GM12878 (cell line): ENCODE data around the gene POU2AF2. TPM values are rescaled to one million over a fixed set of nuclear protein-coding genes. Genes with fewer than 3 reads are reported as not detected.

Source experiments
- ATAC-seq: fragments of 200-7000 bp; cut with Tn5 transposase; 3 replicates; pipeline ENCODE4 v1.9.1; 2020; ENCODE audit warnings: mild to moderate bottlenecking, moderate library complexity
- BruUV-seq: library from RNA; stranded (reverse); fragments of 400-500 nt; replicated peaks from 2 replicates; lab custom pipeline; 2021; lab: Mats Ljungman, UMichigan
- CTCF ChIA-PET: fragments of 300-600 bp; sonication (Branson Sonifier 250); formaldehyde crosslinking; extraction: SDS; loops from one replicate; lab custom pipeline; 2021; ENCODE audit warnings: inconsistent platforms; lab: Yijun Ruan, JAX
- POLR2A ChIA-PET: fragments of 350-600 bp; formaldehyde crosslinking; extraction: SDS; loops from one replicate; lab custom pipeline; 2021; ENCODE audit warnings: inconsistent platforms; lab: Charles Lee
- RAD21 ChIA-PET: fragments of 300-600 bp; sonication (Branson Sonifier 250); formaldehyde crosslinking; loops from one replicate; lab custom pipeline; 2023; ENCODE audit warnings: antibody characterized with exemption; ENCODE audit not compliant: unreplicated experiment; lab: Charles Lee
- SMC1A ChIA-PET: fragments of 300-600 bp; sonication (Branson Sonifier 250); formaldehyde crosslinking; loops from one replicate; lab custom pipeline; 2023; ENCODE audit not compliant: unreplicated experiment, uncharacterized antibody; lab: Charles Lee
- DNase-seq: peaks from one replicate; pipeline ENCODE4 v3.0.0-alpha.2; 2011; ENCODE audit warnings: low read depth, low spot score
- FAIRE-seq: peaks from 3 replicates; lab custom pipeline; 2011; peaks lifted over from hg19 to GRCh38; lab: Jason Lieb, UNC
- H2AFZ ChIP-seq: 2 replicates; pipeline ENCODE4 v1.6.0; 2011; ENCODE audit warnings: low read depth, low read length, control low read depth; ENCODE audit not compliant: control insufficient read depth
- H3K27ac ChIP-seq: 2 replicates; pipeline ENCODE4 v1.5.1; 2011; ENCODE audit warnings: control low read depth; ENCODE audit not compliant: control insufficient read depth, insufficient read depth
- H3K27me3 ChIP-seq, 2 experiments: replicated peaks in 1 of 2; 2 replicates each; pipeline versions ENCODE4 v1.6.0 to v1.6.1; 2011; ENCODE audit warnings: low read length in 1 of 2; ENCODE audit not compliant: control insufficient read depth in 2 of 2, insufficient read depth in 2 of 2
- H3K36me3 ChIP-seq, 2 experiments: 2 replicates each; pipeline ENCODE4 v1.5.1; 2011; ENCODE audit warnings: low read length in 1 of 2; ENCODE audit not compliant: control insufficient read depth in 2 of 2, insufficient read depth in 2 of 2
- H3K4me1 ChIP-seq: 2 replicates; pipeline ENCODE4 v1.6.1; 2011; ENCODE audit warnings: mild to moderate bottlenecking, low read length, moderate library complexity, mixed read lengths; ENCODE audit not compliant: control insufficient read depth, insufficient read depth
- H3K4me2 ChIP-seq: 2 replicates; pipeline ENCODE4 v1.6.0; 2011; ENCODE audit warnings: control low read depth; ENCODE audit not compliant: control insufficient read depth, insufficient read depth
- H3K4me3 ChIP-seq: fragments of 200-600 bp; sonication (generic); 2 replicates; pipeline ENCODE4 v1.5.1; 2016
- H3K79me2 ChIP-seq: 2 replicates; pipeline ENCODE4 v1.6.0; 2011; ENCODE audit warnings: low read length; ENCODE audit not compliant: control insufficient read depth, insufficient read depth
- H3K9ac ChIP-seq: 2 replicates; pipeline ENCODE4 v1.8.0; 2011; ENCODE audit warnings: low read length, control low read depth, mixed read lengths; ENCODE audit not compliant: control insufficient read depth, insufficient read depth
- H3K9me3 ChIP-seq: replicated peaks from 3 replicates; pipeline ENCODE4 v1.5.1; 2011; ENCODE audit warnings: mild to moderate bottlenecking, low read length; ENCODE audit not compliant: control insufficient read depth, insufficient read depth
- H4K20me1 ChIP-seq: 2 replicates; pipeline ENCODE4 v1.6.0; 2011; ENCODE audit not compliant: control insufficient read depth, insufficient read depth
- BCL11A ChIP-seq: IDR thresholded peaks from 2 replicates; pipeline ENCODE4 v1.6.1; 2011; ENCODE audit warnings: low read depth, low read length
- CBFB ChIP-seq: IDR thresholded peaks from 2 replicates; pipeline ENCODE4 v1.6.1; 2016; ENCODE audit warnings: antibody characterized with exemption, low read depth
- CBX3 ChIP-seq: fragments of 200-600 bp; sonication (generic); IDR thresholded peaks from 2 replicates; pipeline ENCODE4 v1.6.1; 2016; ENCODE audit warnings: low read depth, borderline replicate concordance
- CBX5 ChIP-seq: sonication (generic); IDR thresholded peaks from 2 replicates; pipeline ENCODE4 v1.6.1; 2016; ENCODE audit warnings: low read depth, moderate library complexity, mild to moderate bottlenecking, inconsistent platforms
- CHD1 ChIP-seq: IDR thresholded peaks from 2 replicates; pipeline ENCODE4 v1.6.1; 2012; ENCODE audit warnings: low read depth, low read length, improper control_type of control experiment
- EGR1 ChIP-seq, 2 experiments: IDR thresholded peaks; 1 replicate in 1 of 2; 2 replicates in 1 of 2; pipeline ENCODE4 v1.6.1; 2011 to 2012; ENCODE audit warnings: low read depth in 2 of 2, low read length in 2 of 2, borderline replicate concordance in 1 of 2, mild to moderate bottlenecking in 1 of 2, moderate library complexity in 1 of 2
- ELK1 ChIP-seq: IDR thresholded peaks from 2 replicates; pipeline ENCODE4 v1.6.1; 2012; ENCODE audit warnings: low read depth, low read length, improper control_type of control experiment
- FOXK2 ChIP-seq: fragments of 450-650 bp; IDR thresholded peaks from 2 replicates; pipeline ENCODE4 v1.6.1; 2017; ENCODE audit warnings: mild to moderate bottlenecking, moderate library complexity
- IKZF1 ChIP-seq: fragments of 450-650 bp; conservative IDR thresholded peaks from 2 replicates; pipeline ENCODE4 v1.6.1; 2017; ENCODE audit warnings: antibody characterized with exemption, mild to moderate bottlenecking
- IRF5 ChIP-seq: fragments of 450-650 bp; IDR thresholded peaks from 2 replicates; pipeline ENCODE4 v1.6.1; 2017; ENCODE audit warnings: borderline replicate concordance
- JUNB ChIP-seq: IDR thresholded peaks from 2 replicates; pipeline ENCODE4 v1.6.1; 2016; ENCODE audit warnings: antibody characterized with exemption, mild to moderate bottlenecking
- NR2C1 ChIP-seq: fragments of 450-650 bp; IDR thresholded peaks from 2 replicates; pipeline ENCODE4 v1.6.1; 2017; ENCODE audit warnings: antibody characterized with exemption, mild to moderate bottlenecking, moderate library complexity
- PML ChIP-seq: IDR thresholded peaks from 2 replicates; pipeline ENCODE4 v1.6.1; 2012; ENCODE audit warnings: low read length, inconsistent platforms
- POLR2A ChIP-seq: IDR thresholded peaks from 2 replicates; pipeline ENCODE4 v1.6.1; 2011; ENCODE audit warnings: low read depth, mild to moderate bottlenecking, low read length
- POLR2AphosphoS5 ChIP-seq: IDR thresholded peaks from 2 replicates; pipeline ENCODE4 v1.6.1; 2011; ENCODE audit warnings: mild to moderate bottlenecking, low read length, inconsistent platforms
- RAD21 ChIP-seq: IDR thresholded peaks from 2 replicates; pipeline ENCODE4 v1.6.1; 2011; ENCODE audit warnings: mild to moderate bottlenecking, low read depth, low read length, moderate library complexity; ENCODE audit not compliant: insufficient read depth
- SIX5 ChIP-seq: IDR thresholded peaks from 2 replicates; pipeline ENCODE4 v1.6.1; 2011; ENCODE audit warnings: mild to moderate bottlenecking, low read depth, low read length, moderate library complexity; ENCODE audit not compliant: severe bottlenecking
- SRF ChIP-seq, 2 experiments: IDR thresholded peaks; 2 replicates each; pipeline ENCODE4 v1.6.1; 2011; ENCODE audit warnings: low read depth in 2 of 2, low read length in 2 of 2, mild to moderate bottlenecking in 1 of 2, moderate library complexity in 1 of 2
- SUZ12 ChIP-seq: fragments of 200-600 bp; sonication (generic); IDR thresholded peaks from one replicate; pipeline ENCODE4 v1.6.1; 2018; ENCODE audit warnings: antibody characterized with exemption, mild to moderate bottlenecking; ENCODE audit not compliant: unreplicated experiment
- TAF1 ChIP-seq: IDR thresholded peaks from 2 replicates; pipeline ENCODE4 v1.6.1; 2011; ENCODE audit warnings: mild to moderate bottlenecking, low read depth, low read length, borderline replicate concordance
- WGBS: methylation state at CpG from one replicate; pipeline ENCODE4 v1.1.6; 2016; ENCODE audit warnings: low lambda C conversion rate; ENCODE audit not compliant: insufficient replicate concordance, insufficient coverage; ENCODE audit errors: missing lambda C conversion rate; 5-methylcytosine and 5-hydroxymethylcytosine counted together
- in situ Hi-C: fragments of 300-500 bp; cut with MboI; formaldehyde crosslinking; loops from 9 replicates; pipeline ENCODE4 v1.14.3; 2018; ENCODE audit warnings: mixed read lengths
- intact Hi-C: fragments of 100-400 bp; cut with micrococcal nuclease; formaldehyde crosslinking; loops from one replicate; pipeline ENCODE4 v1.14.2; 2022; ENCODE audit not compliant: unreplicated experiment
- polyA plus RNA-seq, 11 experiments: library from polyadenylated mRNA; depleted of rRNA in 4 of 11; unstranded in 6 of 11; stranded (reverse) in 5 of 11; fragments of >200 nt; fragmentation: Nextera tagmentation in 4 of 11; fragmentation: Illumina TruSeq in 1 of 11; extraction: Ambion mirVana in 4 of 11; extraction: Trizol in 1 of 11; gene quantifications; 1 replicate in 1 of 11; 2 replicates in 10 of 11; pipeline versions ENCODE4 v1.2.1 to v1.2.3, GENCODE V29; 2011 to 2016; ENCODE audit warnings: inconsistent platforms in 2 of 11, missing spikeins in 2 of 11, low read depth in 1 of 11
- total RNA-seq, 4 experiments: library from RNA; depleted of rRNA in 3 of 4; stranded (reverse); fragments of >200 nt in 3 of 4; fragmentation: Illumina TruSeq in 1 of 4; extraction: Trizol in 1 of 4; gene quantifications; 2 replicates each; pipeline versions ENCODE4 v1.2.1 to v1.2.3, GENCODE V29; 2013 to 2021

Gene POU2AF2
- total and polyA plus RNA-seq, 10 of the 15 experiments (the other 5 are each of a cell fraction or from before 2014, with no cell fraction given), result not detected

- intact Hi-C loops (no loop called here), in situ Hi-C loops (no loop called here)
- Histone ChIP-seq H3K36me3 (no peaks in the 10 kb centered on the region), H3K79me2 (no peaks in the 10 kb centered on the region), H4K20me1 (no peaks in the 10 kb centered on the region), H3K4me2 (no peak overlapping the region), H3K9me3 (no peaks in the 10 kb centered on the region), H3K27ac (no peak overlapping the region), H3K4me1 (no peaks in the 10 kb centered on the region), H2AFZ (no peak overlapping the region), H3K27me3 (peaks cover 0 to 3% of the 10 kb centered on the region in 2 experiments; a peak in 2 of 4 replicates), H3K9ac (no peak overlapping the region), H3K4me3 (no peak overlapping the region)
- SMC1A ChIA-PET, result interaction anchor here (0.7 kb wide), 1 partner anchor 391 kb away, joined by 3 read pairs; no protein-coding TSS in a partner anchor
- WGBS, result 70% methylated on average over 1 of the region's 1 CpG
- POLR2A ChIA-PET, result no interaction called here
- ATAC-seq (no peak), FAIRE-seq (no peak), DNase-seq (no peak)
- RAD21 ChIA-PET, result no interaction called here
- BruUV-seq, result no TSS peak
- TF ChIP-seq SUZ12 (no peak), FOXK2 (no peak), SIX5 (no peak), BCL11A (no peak), CBX3 (no peak), IKZF1 (no peak), IRF5 (no peak), NR2C1 (no peak), EGR1 (IDR thresholded peaks at IDR 0.05; ENCODE audit: borderline replicate concordance in 1 of 2, low read depth in 2 of 2, low read length in 2 of 2) (no peak), POLR2A (no peak), PML (no peak), JUNB (no peak), CHD1 (no peak), TAF1 (no peak), POLR2AphosphoS5 (no peak), SRF (IDR thresholded peaks at IDR 0.05; ENCODE audit: low read depth in 2 of 2, low read length in 2 of 2) (no peak), CBFB (no peak), ELK1 (no peak), RAD21 (no peak), CBX5 (no peak)
- CTCF ChIA-PET, result interaction anchor here (1.5 kb wide), 1 partner anchor 34 kb away, joined by 3 read pairs; no protein-coding TSS in a partner anchor
Observed at GRCh38 chr11:111264646-111265045, 19.1 kb downstream of the POU2AF2 start.
